Measurements from ENCODE around the gene PALLD. TPM values are rescaled to one million over a fixed set of nuclear protein-coding genes. Genes with fewer than 3 reads are reported as not detected.

PALLD gene
- total RNA-seq, 1 experiment from 2014 or later, result 18.3 TPM

DNA sequence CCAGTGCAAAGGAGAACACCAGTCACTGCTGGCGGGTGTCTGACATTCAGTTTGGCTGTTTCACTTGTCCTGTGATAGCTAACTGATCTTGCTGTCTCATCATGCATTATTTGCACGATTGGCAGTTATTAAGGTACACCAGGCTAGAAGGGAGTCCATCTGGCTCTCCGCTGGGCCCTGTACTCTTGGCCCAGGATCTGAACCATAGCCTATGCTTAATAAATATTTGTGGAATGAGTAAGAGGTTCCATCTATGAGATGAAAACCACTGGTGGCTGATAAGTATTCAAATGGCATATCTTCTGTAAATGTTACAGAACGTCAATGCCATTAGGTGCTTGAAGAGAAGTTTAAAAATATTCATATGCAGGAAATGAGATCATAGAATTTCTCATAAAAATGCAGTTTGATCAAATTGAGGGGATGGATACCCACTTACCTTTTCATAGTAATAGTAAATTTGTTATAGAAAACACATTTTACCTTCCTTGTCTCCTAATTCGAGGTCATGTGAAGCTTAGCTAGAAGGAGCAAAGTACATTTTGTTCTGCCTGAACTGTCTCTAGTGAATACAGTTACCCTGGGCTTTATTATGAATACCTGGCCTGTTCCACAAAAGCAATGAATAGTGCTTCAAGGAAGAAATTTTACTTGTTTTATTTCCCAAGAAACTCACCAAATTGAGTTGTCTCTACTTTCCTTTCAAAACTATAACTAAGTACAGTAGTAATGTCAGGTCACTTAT, 299.7 kb downstream of the PALLD start:
- Histone ChIP-seq H3K56ac (ENCODE audit: insufficient read length, low read depth, low read length) (no peak overlapping the region), H4K5ac (ENCODE audit: insufficient read length, low read depth, low read length) (no peak overlapping the region), H3K23ac (ENCODE audit: insufficient read length, low read depth, low read length) (no peak overlapping the region), H2AFZ (ENCODE audit: low read length) (no peak overlapping the region), H2BK5ac (ENCODE audit: insufficient read length, low read length) (no peak overlapping the region), H2BK120ac (ENCODE audit: low read depth, low read length, poor library complexity, severe bottlenecking) (no peak overlapping the region), H3K27ac (ENCODE audit: insufficient read length, low read depth, low read length) (no peak overlapping the region), H3K4me1 (ENCODE audit: insufficient read depth, low read length) (peaks cover 3% of the 10 kb centered on the region; the same call in 1 of the 2 replicates), H3K27me3 (ENCODE audit: insufficient read depth, low read length) (no peaks in the 10 kb centered on the region), H3K4ac (ENCODE audit: low read depth, low read length) (no peak overlapping the region), H2BK12ac (ENCODE audit: insufficient read length, low read depth, low read length) (no peak overlapping the region), H3K4me2 (ENCODE audit: insufficient read depth, insufficient read length, low read length) (no peak overlapping the region), H4K91ac (ENCODE audit: insufficient read length, low read depth, low read length) (no peak overlapping the region), H3K79me1 (ENCODE audit: insufficient read depth, low read depth, low read length, poor library complexity, severe bottlenecking) (no peaks in the 10 kb centered on the region), H3K9ac (ENCODE audit: extremely low read depth, insufficient read length, low read length) (no peak overlapping the region), H3K23me2 (ENCODE audit: insufficient read length, low read depth, low read length, poor library complexity, severe bottlenecking) (no peaks in the 10 kb centered on the region), H4K8ac (replicated peaks; ENCODE audit: insufficient read length, low read depth, low read length) (no peak overlapping the region), H2BK15ac (ENCODE audit: low read depth, low read length) (no peak overlapping the region), H3K9me3 (ENCODE audit: control insufficient read depth, low read depth, low read length) (no peaks in the 10 kb centered on the region), H3K14ac (ENCODE audit: insufficient read depth, low read length) (no peak overlapping the region), H3T11ph (ENCODE audit: low read length) (no peak overlapping the region), H2AK5ac (ENCODE audit: insufficient read length, low read length) (no peak overlapping the region), H3K79me2 (ENCODE audit: insufficient read depth, low read length) (no peaks in the 10 kb centered on the region), H3K18ac (ENCODE audit: insufficient read length, low read depth, low read length) (no peak overlapping the region), H4K20me1 (ENCODE audit: control insufficient read depth, insufficient read depth, insufficient read length) (no peaks in the 10 kb centered on the region), H2BK20ac (ENCODE audit: low read depth, low read length, poor library complexity, severe bottlenecking) (no peak overlapping the region)
- H3K4me3 Mint-ChIP-seq, result no peak overlapping the region
- TF ChIP-seq CTCF (conservative IDR thresholded peaks at IDR 0.05), result no peak
- no peaks in the 10 kb centered on the region for H3K27me3 Mint-ChIP-seq (ENCODE audit: low read depth)
- H3K4me1 Mint-ChIP-seq, result peaks cover 7 to 10% of the 10 kb centered on the region in 2 experiments
- H3K36me3 Mint-ChIP-seq (ENCODE audit: insufficient read depth in 1 of 3, low read depth in 3 of 3), result no peaks in the 10 kb centered on the region; a peak in 1 of 7 replicates
- no peaks in the 10 kb centered on the region for H3K9me3 Mint-ChIP-seq
- no CpG with 5 or more reads among the region's 5 CpGs for WGBS (ENCODE audit: extremely low coverage, insufficient read length, low lambda C conversion rate)
- no peak for DNase-seq
- no peak overlapping the region for H3K27ac Mint-ChIP-seq

Measured in H9 (cell line).